Esophagus muscularis mucosa (tissue), 4 donors: ENCODE results near the gene DNAJC16. TPM values are rescaled to one million over a fixed set of nuclear protein-coding genes. Genes with fewer than 3 reads are reported as not detected.
"Not testable (repeated sequence)": the region's sequence is repeated elsewhere in the genome, so short reads cannot be mapped to it uniquely, and the experiment has no call there.

Experiments used
- DNase-seq: peaks from one replicate; pipeline ENCODE4 v3.0.0-alpha.2; 2017; ENCODE audit errors: extremely low spot score
- H3K27ac ChIP-seq, 4 donors: fragments of 200-600 bp; sonication (generic); replicated peaks in 1 of 4; 1 replicate in 3 of 4; 2 replicates in 1 of 4; pipeline ENCODE4 v1.5.1; 2016 to 2019; ENCODE audit warnings: mild to moderate bottlenecking in 1 of 4
- H3K27me3 ChIP-seq, 4 donors: fragments of 200-600 bp; sonication (generic); one replicate each; pipeline versions ENCODE4 v1.5.1 to v1.6.0; 2016 to 2019
- H3K36me3 ChIP-seq, 4 donors: fragments of 200-600 bp; sonication (generic); one replicate each; pipeline ENCODE4 v1.5.1; 2016 to 2019
- H3K4me1 ChIP-seq, 4 donors: fragments of 200-600 bp; sonication (generic); one replicate each; pipeline ENCODE4 v1.5.1; 2016 to 2019
- H3K4me3 ChIP-seq, 4 donors: fragments of 200-600 bp; sonication (generic); 1 replicate in 2 of 4; 2 replicates in 2 of 4; pipeline ENCODE4 v1.5.1; 2016 to 2019; ENCODE audit warnings: mild to moderate bottlenecking in 4 of 4, moderate library complexity in 1 of 4
- H3K9me3 ChIP-seq, 4 donors: fragments of 200-600 bp; sonication (generic); 1 replicate in 3 of 4; 2 replicates in 1 of 4; pipeline ENCODE4 v1.5.1; 2016 to 2019
- CTCF ChIP-seq, 3 experiments: fragments of 200-600 bp in 2 of 3; fragments of 450-650 bp in 1 of 3; sonication (generic) in 2 of 3; IDR thresholded peaks; one replicate each; pipeline ENCODE4 v1.5.1; 2017 to 2019; ENCODE audit warnings: antibody characterized with exemption in 3 of 3, mild to moderate bottlenecking in 2 of 3, moderate library complexity in 1 of 3
- EP300 ChIP-seq: sonication (generic); formaldehyde crosslinking; IDR thresholded peaks from one replicate; pipeline ENCODE4 v1.6.1; 2017; ENCODE audit warnings: antibody characterized with exemption
- POLR2A ChIP-seq: fragments of 450-650 bp; IDR thresholded peaks from one replicate; pipeline ENCODE4 v1.6.1; 2017; ENCODE audit warnings: antibody characterized with exemption, moderate library complexity, mild to moderate bottlenecking, low read depth
- POLR2AphosphoS5 ChIP-seq, 2 donors: sonication (generic); formaldehyde crosslinking; IDR thresholded peaks; one replicate each; pipeline ENCODE4 v1.6.1; 2017; ENCODE audit warnings: antibody characterized with exemption in 2 of 2
- WGBS: methylation state at CpG from one replicate; pipeline ENCODE4 v1.1.5; 2018; 5-methylcytosine and 5-hydroxymethylcytosine counted together
- intact Hi-C: fragments of 100-400 bp; cut with DNase I; formaldehyde crosslinking; loops from one replicate; pipeline ENCODE4 v1.15.1; 2023
- total RNA-seq, 4 donors: library from RNA; depleted of rRNA; stranded (reverse); fragments of >200 nt; gene quantifications; one replicate each; pipeline versions ENCODE4 v1.1.0 to v1.2.1, GENCODE V29; 2016

The DNAJC16 gene
- total RNA-seq, 4 donors from 2014 or later, result 12.0 to 13.0 (median 12.4) TPM

GRCh38 chr1:15489052-15489736 lies 37.5 kb upstream of the DNAJC16 start:
- 62% methylated on average over 13 of the region's 13 CpGs for WGBS
- Histone ChIP-seq H3K36me3 (peaks cover 7 to 48% (median 17%) of the 10 kb centered on the region in 4 donors), H3K27ac (no peak overlapping the region), H3K4me1 (peaks cover 0 to 14% (median 13%) of the 10 kb centered on the region in 4 donors), H3K4me3 (no peak overlapping the region), H3K9me3 (no peaks in the 10 kb centered on the region), H3K27me3 (no peaks in the 10 kb centered on the region)
- TF ChIP-seq POLR2A (no peak), POLR2AphosphoS5 (IDR thresholded peaks at IDR 0.05) (no peak), EP300 (no peak), CTCF (IDR thresholded peaks at IDR 0.05) (no peak)
- intact Hi-C loops, result no loop called here
- DNase-seq, result no peak

GRCh38 chr1:15491010-15491409 lies 35.6 kb upstream of the DNAJC16 start:
- H3K27me3 ChIP-seq, DNase-seq, H3K4me3 ChIP-seq, H3K9me3 ChIP-seq, H3K27ac ChIP-seq, intact Hi-C loops: not testable (repeated sequence)
- H3K4me1 ChIP-seq, result peaks cover 0 to 14% (median 13%) of the 10 kb centered on the region in 4 donors
- H3K36me3 ChIP-seq, result peaks cover 15 to 62% (median 27%) of the 10 kb centered on the region in 4 donors
- WGBS, result 88% methylated on average over 4 of the region's 4 CpGs

- Histone ChIP-seq H3K4me3 (no peak overlapping the region), H3K9me3 (no peaks in the 10 kb centered on the region), H3K27me3 (no peaks in the 10 kb centered on the region), H3K4me1 (peaks cover 0 to 14% (median 13%) of the 10 kb centered on the region in 4 donors), H3K27ac (no peak overlapping the region), H3K36me3 (peaks cover 19 to 59% (median 30%) of the 10 kb centered on the region in 4 donors)
- intact Hi-C loops, result no loop called here
- DNase-seq, result no peak
- 77% methylated on average over 5 of the region's 5 CpGs for WGBS
- no peak for TF ChIP-seq POLR2AphosphoS5 (IDR thresholded peaks at IDR 0.05)
- TF ChIP-seq CTCF (IDR thresholded peaks at IDR 0.05), result no peak
- no peak for TF ChIP-seq EP300
Observed at GRCh38 chr1:15492596-15492995, 34.1 kb upstream of the DNAJC16 start.

GRCh38 chr1:15493869-15494390 lies 32.7 kb upstream of the DNAJC16 start:
- Histone ChIP-seq H3K9me3 (no peaks in the 10 kb centered on the region), H3K4me1 (peaks cover 0 to 5% (median 5%) of the 10 kb centered on the region in 4 donors), H3K4me3 (no peak overlapping the region), H3K27ac (no peak overlapping the region), H3K36me3 (peaks cover 22 to 62% (median 30%) of the 10 kb centered on the region in 4 donors), H3K27me3 (no peaks in the 10 kb centered on the region)
- 96% methylated on average over 9 of the region's 9 CpGs for WGBS
- TF ChIP-seq POLR2A (no peak), POLR2AphosphoS5 (IDR thresholded peaks at IDR 0.05) (no peak), CTCF (IDR thresholded peaks at IDR 0.05) (no peak), EP300 (no peak)
- DNase-seq, result no peak
- intact Hi-C loops, result no loop called here

GRCh38 chr1:15500184-15501178 lies 26.2 kb upstream of the DNAJC16 start:
- Histone ChIP-seq H3K9me3 (no peaks in the 10 kb centered on the region), H3K4me1 (peaks cover 0 to 4% (median 0%) of the 10 kb centered on the region in 4 donors), H3K27ac (no peak overlapping the region), H3K36me3 (peaks cover 25 to 70% (median 39%) of the 10 kb centered on the region in 4 donors), H3K27me3 (no peaks in the 10 kb centered on the region), H3K4me3 (no peak overlapping the region)
- no peak for DNase-seq
- intact Hi-C loops, result no loop called here
- WGBS, result 84% methylated on average over 19 of the region's 19 CpGs
- TF ChIP-seq POLR2AphosphoS5 (IDR thresholded peaks at IDR 0.05) (no peak), POLR2A (no peak), EP300 (no peak), CTCF (IDR thresholded peaks at IDR 0.05) (no peak)
